Amygdala (tissue), 56 donors: Measurements from ENCODE around the gene PLCD3.

ENCODE experiments used
- DNase-seq, 56 donors: peaks; one replicate each; lab custom pipeline; 2025; lab: John Stamatoyannopoulos, UW

The PLCD3 gene

DNA sequence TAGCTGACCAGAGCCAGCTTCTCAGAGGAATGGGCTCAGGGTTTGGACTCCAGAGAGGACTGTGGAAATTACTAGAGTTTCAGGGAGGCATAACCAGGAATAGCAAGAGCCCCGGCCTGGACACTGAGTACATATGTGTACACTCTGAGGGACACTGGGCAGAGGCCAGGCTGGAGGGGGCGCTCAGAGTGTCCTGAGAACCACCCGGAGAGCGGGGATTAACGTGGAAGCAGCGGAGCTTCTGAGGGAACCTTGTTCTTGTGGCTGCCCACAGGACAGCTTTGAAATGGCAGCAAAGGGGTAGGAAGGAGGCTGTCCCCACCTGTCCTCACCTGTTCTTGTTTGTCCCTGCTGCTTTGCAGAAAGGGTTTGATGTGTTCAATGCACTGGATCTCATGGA is 27.8 kb downstream of the PLCD3 start:
- no peak for DNase-seq

DNA sequence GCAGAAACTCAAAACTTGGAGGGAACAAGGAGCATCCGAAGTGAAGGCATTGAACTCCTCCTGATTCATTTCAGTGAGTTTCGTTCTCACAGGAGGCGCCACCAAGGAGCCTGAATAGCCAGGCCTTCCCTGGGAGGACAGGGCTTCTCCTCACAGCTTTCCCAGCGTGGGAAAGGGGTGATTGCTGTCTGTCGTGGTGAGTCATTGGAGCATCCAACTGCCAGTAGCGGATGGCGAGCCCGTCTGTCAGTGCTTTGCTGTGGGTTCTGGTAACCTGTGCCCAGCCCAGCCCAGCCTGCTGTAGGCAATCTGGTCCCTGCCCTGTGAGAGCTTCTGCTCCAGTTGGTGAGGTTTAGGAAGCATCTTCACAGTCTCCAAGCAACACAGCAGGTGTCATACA is 28.3 kb downstream of the PLCD3 start:
- no peak for DNase-seq

DNA sequence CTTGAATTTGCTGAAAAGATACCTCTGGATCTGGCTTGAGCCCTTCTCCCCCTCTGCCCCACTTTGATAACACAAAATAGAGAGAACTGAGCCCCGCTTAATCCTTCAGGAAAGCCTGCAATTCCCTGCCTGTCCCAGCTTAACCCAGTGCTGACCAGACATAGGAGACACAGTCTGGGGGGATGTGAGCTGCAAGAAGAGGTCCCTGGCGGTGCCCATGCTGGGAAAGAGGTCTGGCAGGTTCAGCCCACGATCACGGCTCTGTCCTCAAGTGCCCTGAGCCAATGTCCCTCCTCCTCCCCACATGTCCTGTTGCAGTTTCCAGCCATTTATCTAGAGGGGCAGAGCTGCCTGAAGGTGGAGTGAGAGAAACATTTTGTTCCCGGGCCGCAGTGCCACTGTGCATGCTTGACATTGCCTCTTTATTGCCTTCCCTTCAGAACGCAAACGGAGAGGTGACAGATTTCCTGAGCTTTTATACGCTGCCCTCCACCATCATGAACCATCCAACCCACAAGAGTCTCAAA is 29.0 kb downstream of the PLCD3 start:
- DNase-seq = no peak

DNA sequence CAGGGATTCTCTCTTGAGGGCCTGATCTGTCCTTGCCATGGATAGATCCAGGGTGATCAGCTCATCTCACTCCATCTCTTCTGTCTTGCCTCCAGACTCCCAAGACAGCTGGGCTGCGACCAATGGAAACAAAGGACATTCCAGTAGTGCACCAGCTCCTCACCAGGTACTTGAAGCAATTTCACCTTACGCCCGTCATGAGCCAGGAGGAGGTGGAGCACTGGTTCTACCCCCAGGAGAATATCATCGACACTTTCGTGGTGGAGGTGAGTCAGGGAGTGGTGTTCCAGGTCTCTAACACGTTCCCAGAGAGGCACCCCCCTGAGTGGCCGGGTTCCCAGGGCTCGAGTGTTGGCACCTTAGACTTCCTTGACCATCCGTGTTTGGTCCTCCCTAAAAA is 29.5 kb downstream of the PLCD3 start:
- DNase-seq = no peak

DNA sequence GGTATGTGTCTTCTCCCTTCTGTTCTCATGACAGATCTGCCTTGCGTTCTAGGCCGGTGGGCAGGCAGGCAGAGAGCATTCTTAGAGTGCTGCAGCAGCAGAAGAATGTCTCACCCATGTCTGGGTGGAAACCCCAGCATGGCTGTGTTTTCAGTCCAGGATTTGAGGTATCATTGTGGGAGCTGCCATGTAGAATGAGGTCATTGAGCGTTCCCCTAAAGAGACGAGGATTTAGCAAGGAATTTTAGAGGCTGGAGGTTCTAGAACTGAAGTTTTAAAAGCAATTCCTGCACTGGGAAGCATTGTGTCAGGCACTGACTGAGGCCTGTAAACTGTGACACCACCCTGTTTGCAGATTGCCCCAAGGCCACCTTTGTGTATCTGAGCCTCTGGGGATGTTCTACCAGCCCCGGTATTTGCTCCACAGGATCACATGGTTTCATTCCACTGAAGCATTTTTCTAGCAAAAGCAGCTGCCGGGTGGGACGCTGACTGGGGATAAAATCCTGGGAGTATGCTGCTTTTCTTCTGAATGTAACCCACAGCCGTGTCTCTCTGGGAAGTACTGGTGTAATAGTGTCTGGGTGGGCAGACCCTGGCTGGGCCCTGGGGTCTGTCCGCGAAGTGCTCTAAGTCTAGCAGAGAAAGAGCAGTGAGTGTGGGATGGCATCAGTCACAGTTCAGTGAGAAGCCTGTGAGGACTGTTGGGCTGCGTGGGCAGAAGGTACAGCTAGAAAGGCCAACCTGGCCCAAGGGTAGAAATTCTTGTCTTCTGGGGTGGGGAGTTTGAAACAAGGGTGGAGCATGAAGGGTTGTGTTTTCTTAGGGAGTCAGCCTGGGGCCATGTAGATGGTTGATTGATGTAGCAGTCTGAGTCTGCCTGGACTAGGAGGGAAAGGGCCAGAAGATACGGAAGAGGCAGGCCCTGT is 30.2 kb downstream of the PLCD3 start:
- DNase-seq = no peak

DNA sequence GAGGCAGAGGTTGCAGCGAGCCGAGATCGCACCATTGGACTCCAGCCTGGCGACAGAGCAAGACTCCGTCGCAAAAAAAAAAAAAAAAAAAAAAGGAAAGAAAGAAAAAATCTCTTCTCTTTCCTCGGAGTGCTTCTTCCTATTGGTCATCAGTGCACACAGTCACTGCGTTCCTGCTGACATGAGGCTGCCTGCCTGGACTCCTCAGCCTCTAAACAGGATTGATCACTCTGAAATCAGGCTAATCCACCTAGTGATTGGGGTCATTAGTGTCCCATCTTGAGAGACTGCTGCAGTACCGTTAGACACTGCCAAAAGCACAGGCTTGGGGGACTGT is 30.8 kb downstream of the PLCD3 start:
- no peak for DNase-seq

DNA sequence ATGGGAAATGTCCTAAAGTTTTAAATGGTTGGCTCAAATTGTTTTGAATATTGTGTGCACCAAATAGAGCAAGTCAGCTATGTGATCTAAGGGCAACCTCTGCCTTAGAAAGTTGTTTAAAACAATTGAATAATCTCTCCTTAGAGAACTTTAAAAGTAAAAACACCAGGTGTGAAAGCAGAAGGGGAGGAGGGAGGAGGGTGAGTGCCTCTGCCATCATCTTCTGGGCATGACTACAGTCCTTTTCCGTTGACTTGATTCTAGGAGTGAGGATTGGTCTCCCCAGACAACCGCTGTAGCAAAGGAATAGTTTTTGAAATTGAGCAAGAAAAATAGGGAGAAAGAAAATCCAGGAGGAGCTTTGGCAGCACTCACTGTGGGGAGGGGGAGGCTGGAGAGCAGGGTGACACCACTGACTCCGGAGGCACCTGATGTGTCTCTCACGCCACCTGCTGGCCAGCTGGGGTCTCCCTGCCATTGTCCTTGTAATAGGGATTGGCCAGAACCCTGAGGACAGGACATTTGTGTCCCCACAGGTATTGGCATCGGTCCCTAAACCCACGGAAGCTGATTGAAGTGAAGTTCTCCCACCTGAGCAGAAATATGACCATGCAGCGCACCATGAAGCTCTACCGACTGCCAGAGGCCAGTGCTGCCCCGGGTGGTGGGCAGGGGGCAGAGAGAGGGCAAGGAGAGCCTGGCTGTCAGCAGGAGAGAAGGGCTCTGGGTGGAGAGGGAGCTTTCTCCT is 33.3 kb downstream of the PLCD3 start:
- DNase-seq = peak in 51 of 56 donors; percentile 17 to 85 (median 65)

DNA sequence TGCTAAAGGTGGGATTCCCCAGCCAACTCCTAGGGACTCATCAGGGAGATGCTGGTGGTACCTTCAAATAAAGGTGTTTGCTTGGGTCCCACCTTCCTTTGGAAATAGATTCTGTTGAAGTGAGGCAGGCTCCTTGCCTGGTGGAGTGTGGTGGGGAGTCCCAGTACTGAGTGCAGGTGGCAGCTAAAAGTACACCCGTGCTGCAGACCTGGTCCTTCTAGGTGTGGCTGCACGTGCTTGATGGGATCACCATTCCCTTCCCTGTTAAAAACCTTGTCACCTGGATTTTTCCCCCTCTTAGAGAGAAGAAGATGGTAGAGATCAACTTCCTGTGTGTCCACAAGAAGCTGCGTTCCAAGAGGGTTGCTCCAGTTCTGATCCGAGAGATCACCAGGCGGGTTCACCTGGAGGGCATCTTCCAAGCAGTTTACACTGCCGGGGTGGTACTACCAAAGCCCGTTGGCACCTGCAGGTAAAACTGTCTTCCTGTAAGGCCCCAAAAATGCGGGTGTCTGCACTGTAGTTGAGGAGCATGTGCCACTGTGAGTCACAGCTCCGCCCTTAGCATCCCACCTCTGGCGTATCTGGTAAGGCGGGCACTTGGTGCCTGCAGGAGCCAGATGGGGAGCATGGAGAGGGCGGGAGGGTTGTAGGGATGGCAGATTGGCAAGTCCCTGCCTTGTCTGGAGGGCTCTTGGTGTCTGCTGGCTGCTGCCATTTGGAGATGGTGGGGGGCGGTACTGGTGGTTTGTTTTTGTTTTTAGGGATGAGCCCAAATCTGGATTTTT is 34.0 kb downstream of the PLCD3 start:
- DNase-seq = no peak

DNA sequence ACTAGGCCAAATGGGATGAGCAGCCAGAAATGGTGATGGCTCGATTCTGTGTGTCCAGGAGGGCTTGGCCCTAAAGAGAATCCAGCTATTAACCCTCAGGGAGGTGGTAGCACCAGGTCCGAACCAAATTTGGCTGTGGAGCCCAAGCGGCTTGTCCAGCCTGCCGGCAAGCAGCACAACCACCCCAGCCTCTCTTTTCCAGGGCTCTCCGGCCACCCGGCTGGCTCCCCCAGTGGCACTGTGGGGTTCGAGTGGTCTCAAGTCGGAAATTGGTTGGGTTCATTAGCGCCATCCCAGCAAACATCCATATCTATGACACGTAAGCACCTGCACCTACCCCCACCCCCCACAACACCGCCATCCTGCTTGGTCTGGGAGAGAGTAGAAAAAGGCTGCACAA is 35.4 kb downstream of the PLCD3 start:
- DNase-seq = no peak

DNA sequence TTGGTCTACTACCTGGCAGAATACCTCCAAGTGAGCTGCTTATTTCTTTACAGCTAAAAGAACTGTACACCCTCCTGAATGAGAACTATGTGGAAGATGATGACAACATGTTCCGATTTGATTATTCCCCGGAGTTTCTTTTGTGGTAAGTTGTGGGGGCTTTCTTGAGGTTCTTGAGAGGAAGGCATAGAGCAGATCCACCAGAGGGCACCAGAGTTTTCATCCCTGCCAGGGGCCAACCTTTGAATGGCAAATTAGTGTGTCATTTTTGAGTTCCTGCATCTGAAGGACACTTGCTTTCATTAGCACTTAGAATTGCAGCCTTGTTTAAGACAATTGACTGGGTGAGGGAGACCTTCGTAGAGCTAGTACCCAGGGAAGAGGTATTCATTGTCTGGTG is 36.2 kb downstream of the PLCD3 start:
- DNase-seq = peak in 1 of 56 donors; percentile 11

DNA sequence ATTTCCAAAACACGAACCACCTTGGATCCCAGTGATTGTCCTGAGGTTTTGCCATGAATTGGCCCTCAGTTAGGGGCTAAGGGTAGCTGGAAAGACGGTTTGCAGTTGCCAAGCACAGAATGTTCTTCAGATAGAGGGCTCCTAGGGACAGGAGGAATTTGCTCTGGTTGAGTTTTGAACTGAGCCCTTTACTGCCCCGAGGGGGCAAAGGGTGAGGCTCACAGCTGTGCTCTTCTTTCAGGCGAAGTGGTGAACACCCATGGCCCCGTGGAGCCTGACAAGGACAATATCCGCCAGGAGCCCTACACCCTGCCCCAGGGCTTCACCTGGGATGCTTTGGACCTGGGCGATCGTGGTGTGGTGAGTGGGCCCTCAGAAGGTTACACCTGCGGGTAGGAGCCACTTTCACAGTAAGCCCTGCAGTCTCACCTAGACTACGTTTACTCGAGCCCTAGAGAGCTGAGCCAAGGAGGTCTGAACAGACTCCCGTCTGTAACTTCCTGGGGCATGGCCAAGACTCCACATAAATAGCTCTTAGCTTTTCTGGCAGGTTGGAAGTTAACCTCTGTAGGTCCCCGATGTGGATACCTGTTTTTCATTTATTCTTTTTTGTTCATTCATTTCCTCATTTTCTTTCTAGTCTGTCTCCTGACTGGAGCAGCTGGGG is 38.7 kb downstream of the PLCD3 start:
- DNase-seq = peak in 2 of 56 donors; percentile 52 to 72

DNA sequence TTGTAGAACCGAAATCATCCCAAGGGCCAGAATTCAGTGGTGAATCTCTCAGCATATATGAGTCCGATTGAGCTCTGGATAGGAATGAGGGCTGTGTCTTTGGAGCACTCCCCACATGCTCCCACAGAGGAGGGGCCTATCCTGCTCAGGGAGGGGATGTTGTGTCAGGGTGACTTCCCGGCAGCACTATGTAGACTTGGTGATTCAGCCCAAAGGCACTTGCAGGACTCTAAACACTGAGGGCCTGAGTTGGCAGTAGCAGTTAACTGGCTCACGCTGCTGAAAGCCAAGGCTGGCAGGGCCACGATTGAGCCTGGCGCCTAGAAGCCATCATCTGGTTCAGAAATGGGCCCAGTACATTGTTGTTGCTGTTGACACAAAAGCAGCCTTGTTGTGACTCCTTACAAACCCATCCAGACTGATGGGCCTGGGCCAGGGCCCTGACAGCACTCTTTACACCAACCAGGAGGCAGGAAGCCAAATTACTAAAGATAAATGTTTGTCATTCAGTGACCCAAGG is 39.3 kb downstream of the PLCD3 start:
- DNase-seq = peak in 55 of 56 donors; percentile 37 to 99 (median 89)

DNA sequence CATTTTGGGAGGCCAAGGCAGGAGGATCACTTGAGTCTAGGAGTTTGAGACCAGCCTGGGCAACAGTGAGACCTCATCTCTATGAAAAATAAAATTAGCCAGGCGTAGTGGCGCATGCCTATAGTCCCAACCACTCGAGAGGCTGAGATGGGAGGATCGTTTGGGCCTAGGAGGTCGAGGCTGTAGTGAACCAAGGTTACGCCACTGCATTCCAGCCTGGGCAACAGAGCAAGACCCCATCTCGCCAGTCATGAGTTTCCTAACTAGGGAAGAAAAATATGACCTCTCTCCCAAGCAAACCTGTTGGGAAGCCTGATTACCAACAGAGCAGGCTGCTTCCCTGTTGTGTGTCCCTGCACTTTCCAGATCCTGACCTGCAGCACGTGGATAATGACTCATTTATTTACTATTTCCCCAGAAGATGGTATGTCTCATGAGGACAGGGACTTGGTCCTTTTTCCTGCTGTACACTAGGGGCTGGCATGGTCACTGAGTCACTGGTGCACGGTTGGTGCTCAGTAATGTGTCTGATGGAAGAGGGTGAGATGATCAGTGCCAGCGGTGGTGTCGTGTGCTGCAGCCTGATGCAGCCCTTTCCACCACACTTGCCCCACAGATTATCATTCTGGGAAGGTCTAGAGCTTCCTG is 40.4 kb downstream of the PLCD3 start:
- DNase-seq = no peak

DNA sequence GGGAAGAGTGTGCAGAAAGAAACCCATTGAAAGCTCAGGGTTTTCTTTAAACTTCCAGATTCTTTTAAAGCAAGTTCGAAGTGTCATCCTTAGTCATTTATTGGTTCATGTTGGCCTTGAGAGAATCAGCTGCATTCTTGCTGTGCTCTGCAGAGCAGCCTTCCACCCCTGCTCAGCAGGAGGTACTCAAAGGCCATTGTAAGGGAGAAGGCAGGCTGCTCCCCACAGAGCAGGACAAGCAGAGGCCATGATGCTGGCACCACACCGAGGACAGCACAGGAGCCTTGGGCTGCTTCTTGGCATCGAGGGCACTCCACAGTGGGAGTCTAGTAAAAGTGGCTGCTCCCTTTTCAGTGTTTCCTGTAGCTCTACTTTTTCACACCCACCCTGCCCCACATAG is 41.6 kb downstream of the PLCD3 start:
- DNase-seq = no peak

DNA sequence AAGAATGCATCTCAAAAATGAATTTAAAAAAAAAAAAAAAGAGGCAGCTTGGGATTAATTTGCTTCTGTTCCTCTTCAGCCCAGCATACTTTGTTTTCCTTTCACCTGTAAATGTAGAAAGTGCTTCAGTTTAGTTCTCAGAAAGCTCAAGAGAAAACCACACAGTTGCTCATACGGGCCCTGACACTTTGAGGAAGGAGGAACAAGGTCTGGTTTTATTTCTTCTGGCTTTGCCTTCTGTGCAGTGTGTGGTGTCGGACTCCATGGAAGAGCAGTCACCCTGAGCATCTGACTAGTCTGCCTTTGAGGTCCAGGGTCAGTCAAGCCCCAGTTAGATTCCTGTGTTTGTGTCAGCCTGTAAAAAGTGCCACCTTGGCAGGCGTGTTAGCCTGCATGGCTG is 43.6 kb downstream of the PLCD3 start:
- DNase-seq = no peak

DNA sequence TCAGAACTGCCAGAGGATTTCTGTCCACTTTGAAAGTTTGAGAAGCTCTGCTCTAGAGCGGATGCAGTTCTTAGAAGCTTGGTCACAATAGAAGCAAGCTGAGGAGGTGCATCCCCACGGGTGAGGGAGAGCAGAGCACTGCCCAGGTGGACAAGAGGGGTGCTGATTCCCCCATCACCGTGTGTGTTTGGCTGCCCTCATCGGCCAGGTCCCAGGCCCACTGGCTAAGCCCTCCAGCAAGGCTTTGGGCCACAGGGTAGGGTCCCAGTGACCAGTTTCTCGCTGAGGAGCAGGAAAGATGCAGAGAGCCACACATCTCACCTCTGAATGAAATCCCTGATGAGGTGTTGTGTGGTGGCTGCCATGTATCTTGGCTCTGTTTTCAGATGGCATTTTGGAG is 44.3 kb downstream of the PLCD3 start:
- no peak for DNase-seq

DNA sequence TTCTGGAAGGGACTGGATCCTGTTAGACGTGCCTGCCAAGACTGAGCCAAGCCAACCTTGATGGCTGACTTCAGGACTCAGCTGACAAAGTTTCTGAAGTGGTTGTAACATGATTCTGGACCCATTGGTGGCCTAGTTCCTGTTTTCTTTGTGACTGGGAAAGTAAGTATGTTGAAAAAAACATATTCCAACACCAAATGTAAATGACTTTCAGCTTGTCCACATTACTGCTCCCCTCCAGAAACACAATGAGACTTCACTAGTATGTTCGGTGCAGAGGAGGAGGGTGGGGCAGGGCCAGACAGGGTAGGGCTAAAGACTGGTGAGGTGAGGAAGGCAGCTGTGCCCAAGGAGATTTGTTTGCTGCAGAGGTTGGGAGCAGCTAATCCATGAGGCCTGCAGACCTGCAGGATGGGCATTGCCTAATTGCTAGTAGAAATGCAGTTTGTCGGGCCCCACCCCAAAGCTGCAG is 44.8 kb downstream of the PLCD3 start:
- DNase-seq = no peak

DNA sequence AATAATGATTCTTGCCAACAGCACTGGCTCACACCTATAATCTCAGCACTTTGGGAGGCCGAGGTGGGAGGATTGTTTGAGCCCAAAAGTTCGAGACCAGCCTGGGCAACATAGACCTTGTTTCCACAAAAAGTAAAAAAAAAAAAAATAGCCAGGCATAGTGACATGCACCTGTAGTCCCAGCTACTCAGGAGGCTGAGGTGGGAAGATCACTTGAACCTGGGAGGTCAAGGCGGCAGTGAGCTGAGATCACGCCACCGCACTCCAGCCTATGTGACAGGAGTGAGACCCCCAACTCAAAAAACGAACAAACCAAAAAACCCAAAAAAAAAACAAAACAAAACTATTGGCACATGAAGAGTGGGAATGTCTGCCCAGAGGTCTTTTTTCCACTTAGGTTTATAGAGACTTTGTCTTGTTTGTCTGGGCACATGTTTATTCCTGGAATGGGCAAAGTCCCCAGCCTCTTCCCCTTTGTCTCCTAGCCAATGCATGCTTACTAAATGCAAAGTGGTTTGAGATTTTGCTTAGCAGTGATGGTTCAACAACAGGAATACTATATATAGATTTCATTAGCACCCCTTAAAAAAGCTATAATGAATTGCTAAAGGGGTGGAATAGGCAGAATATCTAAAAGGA is 45.3 kb downstream of the PLCD3 start:
- DNase-seq = peak in 4 of 56 donors; percentile 24 to 37 (median 30)

DNA sequence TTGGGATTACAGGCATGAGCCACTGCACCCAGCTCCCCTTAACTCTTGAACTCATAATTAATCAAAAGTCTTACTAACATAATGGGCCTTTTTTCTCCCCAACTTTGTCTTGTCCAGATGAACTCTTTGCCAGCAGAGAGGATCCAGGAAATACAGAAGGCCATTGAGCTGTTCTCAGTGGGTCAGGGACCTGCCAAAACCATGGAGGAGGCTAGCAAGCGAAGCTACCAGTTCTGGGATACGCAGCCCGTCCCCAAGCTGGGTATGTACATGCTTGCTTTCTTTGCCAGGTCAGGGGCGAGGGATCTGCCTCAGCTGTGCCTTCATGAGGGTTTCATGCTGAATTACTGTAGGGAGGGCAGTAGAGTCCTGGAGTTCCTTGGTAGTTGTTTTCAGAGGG is 45.9 kb downstream of the PLCD3 start:
- DNase-seq = no peak
